KOPT-K1 (cell line): ENCODE results near the gene UNC5A.

Experiments
- H3K27ac ChIP-seq: fragments of 200-600 bp; sonication (generic); 2 replicates; pipeline ENCODE4 v1.5.1; 2016; ENCODE audit warnings: antibody characterized with exemption, mild to moderate bottlenecking, low read depth, low read length; ENCODE audit not compliant: poor library complexity, severe bottlenecking
- H3K36me3 ChIP-seq: fragments of 200-600 bp; sonication (generic); 2 replicates; pipeline ENCODE4 v1.5.1; 2017; ENCODE audit warnings: antibody characterized with exemption, mild to moderate bottlenecking, low read length, moderate library complexity; ENCODE audit not compliant: insufficient read depth
- H3K9me3 ChIP-seq: fragments of 200-600 bp; sonication (generic); 2 replicates; pipeline ENCODE4 v1.5.1; 2017; ENCODE audit warnings: antibody characterized with exemption, low read length, mild to moderate bottlenecking; ENCODE audit not compliant: insufficient read depth, poor library complexity, severe bottlenecking

Gene UNC5A

DNA sequence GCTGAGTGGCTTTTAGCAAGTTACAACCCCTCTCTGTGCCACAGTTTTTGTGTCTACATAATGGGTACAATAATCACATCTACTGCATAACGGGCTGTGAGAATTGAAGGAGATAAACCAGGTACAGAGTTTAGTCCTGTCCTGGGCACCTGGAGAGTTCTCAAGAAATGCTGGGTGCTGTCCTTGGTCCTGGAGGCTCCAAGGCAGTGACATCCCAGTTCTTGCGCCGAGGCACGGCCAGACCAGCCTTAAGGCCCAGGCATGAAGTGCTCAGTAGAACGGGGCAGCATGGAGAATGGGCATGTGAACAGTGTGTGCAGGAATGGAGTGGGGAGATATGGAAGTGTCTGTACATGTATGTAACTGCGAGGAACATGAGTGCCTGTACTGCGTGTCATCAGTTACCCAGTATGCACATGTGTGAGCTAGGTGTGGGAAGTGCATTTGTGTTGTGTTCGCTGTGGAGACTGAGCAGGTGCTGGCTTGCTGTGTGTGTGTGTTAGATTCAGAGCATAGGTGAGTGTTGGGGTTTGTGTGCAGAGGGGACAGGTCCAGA lies 6.3 kb upstream of the UNC5A start:
- no peaks in the 10 kb centered on the region for H3K36me3 ChIP-seq
- H3K9me3 ChIP-seq, result no peaks in the 10 kb centered on the region
- H3K27ac ChIP-seq, result no peak overlapping the region

DNA sequence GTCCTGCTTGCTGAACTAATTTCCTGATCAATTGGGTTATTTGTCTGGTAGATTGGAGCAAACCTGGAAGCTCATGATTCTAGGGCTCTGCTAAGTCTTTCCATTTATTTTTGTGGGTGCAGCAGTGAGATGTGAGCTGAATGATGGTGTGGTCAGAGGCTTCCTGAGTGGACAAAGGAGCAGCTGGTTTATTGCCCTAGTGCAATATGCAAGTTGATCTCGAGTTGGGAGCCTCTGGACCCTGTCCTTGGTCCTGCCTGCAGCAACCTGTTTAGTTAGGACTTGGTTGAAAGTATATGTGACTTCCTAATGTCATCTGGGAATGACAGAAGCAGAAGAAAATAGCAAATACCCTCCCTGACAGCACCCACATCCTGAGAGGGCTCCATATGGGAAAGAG lies 4.2 kb upstream of the UNC5A start:
- H3K27ac ChIP-seq, result no peak overlapping the region
- H3K36me3 ChIP-seq, result no peaks in the 10 kb centered on the region
- no peaks in the 10 kb centered on the region for H3K9me3 ChIP-seq

DNA sequence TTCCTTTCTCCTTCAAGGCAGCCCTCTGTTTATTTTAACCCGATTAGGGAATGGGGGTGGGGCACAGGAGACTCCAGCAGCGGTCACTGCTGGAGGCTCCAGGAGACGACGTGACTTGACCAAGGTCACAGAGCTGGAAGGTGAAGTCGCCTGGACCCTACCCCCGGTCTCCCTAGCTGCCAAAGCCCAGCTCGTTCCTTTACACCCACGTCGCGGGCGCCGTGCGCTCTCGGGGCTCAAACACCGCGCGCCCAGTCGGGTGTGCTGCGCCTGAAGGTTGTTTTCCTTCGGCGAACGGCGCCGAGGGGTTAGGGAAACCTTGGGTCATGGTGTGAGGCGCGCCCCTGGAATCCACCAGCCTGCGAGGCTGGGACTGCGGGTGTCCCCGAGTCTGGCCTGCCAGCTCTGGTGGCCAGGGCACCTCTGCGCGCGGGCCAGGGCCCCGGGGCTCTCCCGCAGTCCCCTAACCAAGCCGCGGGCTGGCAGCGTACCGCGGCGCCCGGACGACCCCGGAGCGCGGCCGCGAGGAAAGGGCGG lies 747 bp upstream of the UNC5A start:
- no peaks in the 10 kb centered on the region for H3K9me3 ChIP-seq
- no peak overlapping the region for H3K27ac ChIP-seq

GRCh38 chr5:176810687-176811501 lies 535 bp downstream of the UNC5A start:
- Histone ChIP-seq H3K36me3 (no peaks in the 10 kb centered on the region), H3K9me3 (no peaks in the 10 kb centered on the region), H3K27ac (no peak overlapping the region)

More for the DNA sequence above, 747 bp upstream of the UNC5A start:
- H3K36me3 ChIP-seq, result no peaks in the 10 kb centered on the region

GRCh38 chr5:176812269-176813259 lies 2.2 kb downstream of the UNC5A start:
- H3K36me3 ChIP-seq, result no peaks in the 10 kb centered on the region
- H3K9me3 ChIP-seq, result no peaks in the 10 kb centered on the region
- H3K27ac ChIP-seq, result no peak overlapping the region

GRCh38 chr5:176813587-176814312 lies 3.4 kb downstream of the UNC5A start:
- Histone ChIP-seq H3K36me3 (no peaks in the 10 kb centered on the region), H3K27ac (no peak overlapping the region), H3K9me3 (no peaks in the 10 kb centered on the region)

GRCh38 chr5:176814313-176814685 lies 3.9 kb downstream of the UNC5A start:
- H3K27ac ChIP-seq, result no peak overlapping the region
- no peaks in the 10 kb centered on the region for H3K36me3 ChIP-seq
- H3K9me3 ChIP-seq, result no peaks in the 10 kb centered on the region

GRCh38 chr5:176814836-176815438 lies 4.6 kb downstream of the UNC5A start:
- Histone ChIP-seq H3K27ac (no peak overlapping the region), H3K9me3 (no peaks in the 10 kb centered on the region), H3K36me3 (no peaks in the 10 kb centered on the region)

DNA sequence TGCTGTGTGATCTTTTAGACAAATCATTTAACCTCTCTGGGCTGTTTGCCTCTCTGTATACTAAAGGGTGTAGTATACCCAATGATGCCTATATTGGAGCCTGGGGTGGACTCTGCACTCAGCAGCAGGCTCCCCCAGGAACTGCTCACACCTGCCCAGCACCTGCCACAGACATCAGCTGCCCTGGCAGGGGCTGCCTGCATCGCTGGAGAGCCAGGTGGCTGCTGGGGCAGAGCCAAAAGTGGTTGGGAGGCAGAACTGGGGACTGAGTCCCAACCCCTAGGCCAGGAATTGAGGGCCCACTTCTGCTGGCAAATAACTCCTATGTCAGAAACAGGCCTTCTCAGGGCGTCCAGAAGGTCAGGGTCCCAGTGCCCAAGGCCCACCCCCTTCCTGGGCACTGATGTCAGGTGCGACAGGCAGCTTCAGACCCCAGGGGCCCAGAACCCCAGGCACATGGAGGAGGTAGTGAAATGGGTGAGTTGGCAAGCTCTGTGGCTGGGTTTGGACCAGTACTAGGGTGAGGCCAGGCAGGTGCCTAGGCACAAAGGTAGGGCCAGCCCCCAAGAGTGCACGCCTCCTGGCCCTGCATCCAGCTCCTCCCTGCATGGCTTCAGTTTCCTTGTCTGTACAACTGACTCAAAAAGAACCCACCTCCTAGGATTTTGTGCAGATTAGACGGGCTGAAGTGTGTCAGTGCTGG lies 5.8 kb downstream of the UNC5A start:
- Histone ChIP-seq H3K27ac (no peak overlapping the region), H3K36me3 (no peaks in the 10 kb centered on the region), H3K9me3 (no peaks in the 10 kb centered on the region)

- H3K27ac ChIP-seq, result no peak overlapping the region
- H3K9me3 ChIP-seq, result no peaks in the 10 kb centered on the region
- no peaks in the 10 kb centered on the region for H3K36me3 ChIP-seq
Measured at GRCh38 chr5:176816791-176817347, 6.5 kb downstream of the UNC5A start.

DNA sequence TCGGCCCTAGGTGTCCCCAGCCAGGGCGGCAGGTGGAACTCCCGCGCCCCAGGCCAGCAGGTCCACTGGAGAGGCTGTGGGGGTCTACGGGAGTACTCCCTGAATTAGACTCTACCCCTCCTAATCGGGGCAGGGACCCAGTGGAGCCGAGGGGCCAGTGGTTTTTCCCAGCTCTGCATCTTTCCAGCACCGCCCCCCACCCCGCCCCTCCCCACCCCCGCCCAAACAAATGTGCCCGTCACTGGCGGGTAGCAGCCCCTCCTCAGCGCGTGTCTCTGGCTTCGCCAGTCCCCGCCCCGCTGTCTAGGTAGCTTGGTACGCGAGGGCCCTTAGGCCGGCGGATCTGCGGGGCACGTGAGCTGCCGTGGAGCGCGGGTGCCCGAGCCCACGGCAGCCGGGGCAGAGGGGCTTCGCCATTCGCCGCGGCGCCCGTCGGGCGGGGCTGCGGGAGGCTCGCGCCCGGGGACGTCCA lies 7.0 kb downstream of the UNC5A start:
- no peaks in the 10 kb centered on the region for H3K36me3 ChIP-seq
- no peaks in the 10 kb centered on the region for H3K9me3 ChIP-seq
- H3K27ac ChIP-seq, result no peak overlapping the region

DNA sequence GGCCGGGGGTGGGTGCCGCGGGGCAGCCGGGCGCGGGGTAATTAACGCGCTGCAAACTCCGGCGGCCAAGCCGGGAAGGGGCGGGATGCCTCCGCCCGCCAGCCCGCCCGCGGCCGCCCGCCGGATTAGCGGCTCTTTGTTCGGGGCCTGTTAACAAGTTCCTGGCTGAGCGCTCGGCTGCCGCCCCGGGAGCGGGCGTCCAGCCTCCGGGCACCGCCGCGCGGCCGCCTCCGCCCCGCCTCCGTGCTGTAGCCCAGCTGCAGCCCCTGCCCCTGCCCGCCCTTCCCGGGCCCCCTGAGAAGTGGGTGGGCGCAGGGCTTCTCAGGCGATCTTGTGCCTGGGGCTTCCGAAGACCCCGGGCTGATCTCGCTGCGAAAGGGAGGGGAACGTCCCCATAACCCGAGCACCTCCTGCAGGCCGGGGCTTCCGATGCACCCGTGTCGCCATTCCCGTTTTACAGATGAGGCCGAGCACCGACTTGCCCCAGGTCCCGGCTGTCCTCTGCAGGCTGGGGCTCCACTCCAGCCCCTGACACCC lies 7.5 kb downstream of the UNC5A start:
- Histone ChIP-seq H3K27ac (no peak overlapping the region), H3K36me3 (no peaks in the 10 kb centered on the region)

DNA sequence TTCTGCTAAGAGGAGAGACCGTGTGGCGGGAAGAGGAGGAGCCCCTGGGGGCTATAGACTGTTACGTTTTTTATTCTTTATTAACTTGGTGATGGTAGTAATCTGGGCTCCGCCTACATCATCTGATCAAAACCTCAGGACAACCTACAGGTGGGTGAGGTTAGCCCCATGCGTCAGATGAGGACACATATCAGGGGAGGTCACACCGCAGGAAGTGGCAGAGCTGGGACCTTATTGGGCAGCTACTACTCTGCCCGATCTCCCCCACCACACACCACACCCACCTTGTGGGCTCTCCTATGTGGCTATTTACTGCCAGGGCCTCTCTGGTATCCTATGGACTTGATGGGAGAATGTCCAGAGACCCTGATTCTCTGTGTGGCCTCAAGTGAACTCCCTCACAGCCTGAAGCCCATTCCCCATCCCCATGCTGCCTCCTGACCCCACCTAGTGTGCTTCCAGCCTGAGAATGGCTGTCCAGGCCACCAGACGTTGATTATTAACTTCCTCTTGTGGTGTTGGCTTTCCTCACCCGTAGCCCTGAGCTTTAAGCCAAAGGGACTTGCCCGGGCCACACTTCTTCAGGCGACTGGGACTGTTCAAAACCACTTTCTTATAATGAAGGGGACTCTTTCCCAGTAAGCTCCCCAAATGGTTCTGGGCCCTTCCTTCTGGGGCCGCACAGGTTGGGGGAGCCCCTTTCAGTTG lies 8.2 kb downstream of the UNC5A start:
- Histone ChIP-seq H3K9me3 (no peaks in the 10 kb centered on the region), H3K36me3 (no peaks in the 10 kb centered on the region), H3K27ac (no peak overlapping the region)

More for the DNA sequence above, 7.5 kb downstream of the UNC5A start:
- no peaks in the 10 kb centered on the region for H3K9me3 ChIP-seq
